ENCODE results near the gene SNX32. TPM values are rescaled to one million over a fixed set of nuclear protein-coding genes. Genes with fewer than 3 reads are reported as not detected.
A peak's percentile ranks its signal among the peaks of the same experiment; 100 is the strongest.

SNX32 gene
- total and polyA plus RNA-seq, 2 of the 13 experiments (the other 11 are each of a cell fraction or from before 2014, with no cell fraction given), result 0.09 to 0.34 TPM

DNA sequence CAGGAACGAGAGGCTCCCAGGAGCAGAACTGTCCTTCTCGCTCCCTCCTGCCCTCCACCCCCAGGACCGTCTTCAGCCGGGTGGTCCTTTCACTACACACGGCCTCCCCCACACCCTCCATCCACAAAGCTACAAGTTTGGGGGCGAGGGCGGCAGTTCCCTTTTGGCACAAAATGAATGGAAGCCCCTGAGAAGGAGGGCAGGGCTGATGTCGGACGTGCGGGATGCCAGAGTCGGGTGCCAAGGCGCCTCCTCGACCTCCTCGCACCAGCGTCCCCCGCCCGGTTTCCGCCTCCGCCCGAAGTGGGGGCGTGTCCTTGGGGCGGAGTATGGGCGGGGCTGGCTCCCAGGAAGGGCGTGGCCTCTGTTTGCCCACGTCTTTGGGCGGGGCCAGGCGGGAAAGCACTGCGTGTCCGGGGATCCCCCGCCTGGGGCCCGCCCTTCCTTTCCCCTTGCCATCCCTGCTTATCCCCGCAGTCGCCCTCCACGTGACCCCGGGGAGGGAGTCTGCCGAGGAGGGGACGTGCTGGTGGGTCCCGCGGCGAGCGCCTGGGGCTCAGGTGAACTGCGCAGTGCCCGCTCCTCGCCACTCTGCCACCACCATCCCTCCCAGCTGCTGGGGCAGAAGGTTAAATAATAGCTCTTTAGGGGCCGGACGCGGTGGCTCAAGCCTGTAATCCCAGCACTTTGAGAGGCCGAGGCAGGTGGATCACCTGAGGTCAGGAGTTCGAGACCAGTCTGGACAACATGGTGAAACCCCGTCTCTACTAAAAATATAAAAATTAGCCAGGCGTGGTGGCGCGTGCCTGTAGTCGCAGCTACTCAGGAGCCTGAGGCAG is 39.8 kb downstream of the SNX32 start (continued):
- TF ChIP-seq, protein P1, sequence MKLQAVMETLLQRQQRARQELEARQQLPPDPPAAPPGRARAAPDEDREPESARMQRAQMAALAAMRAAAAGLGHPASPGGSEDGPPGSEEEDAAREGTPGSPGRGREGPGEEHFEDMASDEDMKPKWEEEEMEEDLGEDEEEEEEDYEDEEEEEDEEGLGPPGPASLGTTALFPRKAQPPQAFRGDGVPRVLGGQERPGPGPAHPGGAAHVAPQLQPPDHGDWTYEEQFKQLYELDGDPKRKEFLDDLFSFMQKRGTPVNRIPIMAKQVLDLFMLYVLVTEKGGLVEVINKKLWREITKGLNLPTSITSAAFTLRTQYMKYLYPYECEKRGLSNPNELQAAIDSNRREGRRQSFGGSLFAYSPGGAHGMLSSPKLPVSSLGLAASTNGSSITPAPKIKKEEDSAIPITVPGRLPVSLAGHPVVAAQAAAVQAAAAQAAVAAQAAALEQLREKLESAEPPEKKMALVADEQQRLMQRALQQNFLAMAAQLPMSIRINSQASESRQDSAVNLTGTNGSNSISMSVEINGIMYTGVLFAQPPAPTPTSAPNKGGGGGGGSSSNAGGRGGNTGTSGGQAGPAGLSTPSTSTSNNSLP (IDR thresholded peaks at IDR 0.05; ENCODE audit: low read depth, low read length), result no peak
- no peak for TF ChIP-seq HMGA1 (CRISPR knock-in tag; conservative IDR thresholded peaks at IDR 0.05)
- TF ChIP-seq ZNF616 (CRISPR knock-in tag; IDR thresholded peaks at IDR 0.05; ENCODE audit: low read depth), result peak; percentile 66; the same call in 1 of the 2 replicates
- TF ChIP-seq GFI1 (CRISPR knock-in tag; IDR thresholded peaks at IDR 0.05; ENCODE audit: borderline replicate concordance), result no peak
- no peak for TF ChIP-seq ZNF562 (CRISPR knock-in tag; IDR thresholded peaks at IDR 0.05; ENCODE audit: borderline replicate concordance)
- TF ChIP-seq HOXD1 (CRISPR knock-in tag; IDR thresholded peaks at IDR 0.05), result 0 out of 2 replicates have a peak, but pooled peaks have one; percentile 35
- peak; percentile 97 for TF ChIP-seq RARA (CRISPR knock-in tag; IDR thresholded peaks at IDR 0.05)
- TF ChIP-seq, protein P2, sequence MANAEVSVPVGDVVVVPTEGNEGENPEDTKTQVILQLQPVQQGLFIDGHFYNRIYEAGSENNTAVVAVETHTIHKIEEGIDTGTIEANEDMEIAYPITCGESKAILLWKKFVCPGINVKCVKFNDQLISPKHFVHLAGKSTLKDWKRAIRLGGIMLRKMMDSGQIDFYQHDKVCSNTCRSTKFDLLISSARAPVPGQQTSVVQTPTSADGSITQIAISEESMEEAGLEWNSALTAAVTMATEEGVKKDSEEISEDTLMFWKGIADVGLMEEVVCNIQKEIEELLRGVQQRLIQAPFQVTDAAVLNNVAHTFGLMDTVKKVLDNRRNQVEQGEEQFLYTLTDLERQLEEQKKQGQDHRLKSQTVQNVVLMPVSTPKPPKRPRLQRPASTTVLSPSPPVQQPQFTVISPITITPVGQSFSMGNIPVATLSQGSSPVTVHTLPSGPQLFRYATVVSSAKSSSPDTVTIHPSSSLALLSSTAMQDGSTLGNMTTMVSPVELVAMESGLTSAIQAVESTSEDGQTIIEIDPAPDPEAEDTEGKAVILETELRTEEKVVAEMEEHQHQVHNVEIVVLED (CRISPR knock-in tag; IDR thresholded peaks at IDR 0.05; ENCODE audit: borderline replicate concordance), result peak; percentile 53
- TF ChIP-seq ATF1 (CRISPR knock-in tag; IDR thresholded peaks at IDR 0.05), result no peak
- TF ChIP-seq ZNF704 (CRISPR knock-in tag; IDR thresholded peaks at IDR 0.05; ENCODE audit: borderline replicate concordance), result no peak
- TF ChIP-seq PHF8 (CRISPR knock-in tag; IDR thresholded peaks at IDR 0.05), result peak; percentile 35; the same call in 1 of the 2 replicates
- TF ChIP-seq, protein P3, sequence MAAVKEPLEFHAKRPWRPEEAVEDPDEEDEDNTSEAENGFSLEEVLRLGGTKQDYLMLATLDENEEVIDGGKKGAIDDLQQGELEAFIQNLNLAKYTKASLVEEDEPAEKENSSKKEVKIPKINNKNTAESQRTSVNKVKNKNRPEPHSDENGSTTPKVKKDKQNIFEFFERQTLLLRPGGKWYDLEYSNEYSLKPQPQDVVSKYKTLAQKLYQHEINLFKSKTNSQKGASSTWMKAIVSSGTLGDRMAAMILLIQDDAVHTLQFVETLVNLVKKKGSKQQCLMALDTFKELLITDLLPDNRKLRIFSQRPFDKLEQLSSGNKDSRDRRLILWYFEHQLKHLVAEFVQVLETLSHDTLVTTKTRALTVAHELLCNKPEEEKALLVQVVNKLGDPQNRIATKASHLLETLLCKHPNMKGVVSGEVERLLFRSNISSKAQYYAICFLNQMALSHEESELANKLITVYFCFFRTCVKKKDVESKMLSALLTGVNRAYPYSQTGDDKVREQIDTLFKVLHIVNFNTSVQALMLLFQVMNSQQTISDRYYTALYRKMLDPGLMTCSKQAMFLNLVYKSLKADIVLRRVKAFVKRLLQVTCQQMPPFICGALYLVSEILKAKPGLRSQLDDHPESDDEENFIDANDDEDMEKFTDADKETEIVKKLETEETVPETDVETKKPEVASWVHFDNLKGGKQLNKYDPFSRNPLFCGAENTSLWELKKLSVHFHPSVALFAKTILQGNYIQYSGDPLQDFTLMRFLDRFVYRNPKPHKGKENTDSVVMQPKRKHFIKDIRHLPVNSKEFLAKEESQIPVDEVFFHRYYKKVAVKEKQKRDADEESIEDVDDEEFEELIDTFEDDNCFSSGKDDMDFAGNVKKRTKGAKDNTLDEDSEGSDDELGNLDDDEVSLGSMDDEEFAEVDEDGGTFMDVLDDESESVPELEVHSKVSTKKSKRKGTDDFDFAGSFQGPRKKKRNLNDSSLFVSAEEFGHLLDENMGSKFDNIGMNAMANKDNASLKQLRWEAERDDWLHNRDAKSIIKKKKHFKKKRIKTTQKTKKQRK (IDR thresholded peaks at IDR 0.05; ENCODE audit: low read length), result no peak
- no peak for TF ChIP-seq TBP (CRISPR knock-in tag; IDR thresholded peaks at IDR 0.05)
- TF ChIP-seq ADNP (CRISPR knock-in tag; IDR thresholded peaks at IDR 0.05), result 0 out of 2 replicates have a peak, but pooled peaks have one; percentile 66
- TF ChIP-seq IKZF4 (CRISPR knock-in tag; IDR thresholded peaks at IDR 0.05; ENCODE audit: borderline replicate concordance, low read depth, not compliant biosample characterization), result no peak
- no peak for TF ChIP-seq ZNF543 (CRISPR knock-in tag; IDR thresholded peaks at IDR 0.05)
- no peak for TF ChIP-seq ZNF263 (CRISPR knock-in tag; IDR thresholded peaks at IDR 0.05)
- no peak for TF ChIP-seq CEBPB (IDR thresholded peaks at IDR 0.05; ENCODE audit: borderline replicate concordance, low read depth, low read length)
- no peak for TF ChIP-seq SOX13 (IDR thresholded peaks at IDR 0.05)
- peak in 1 of 2 experiments; percentile 24; a peak in 1 of 4 replicates for TF ChIP-seq SOX13 (CRISPR knock-in tag; conservative IDR thresholded peaks at IDR 0.05 in 1 of 2, IDR thresholded peaks at IDR 0.05 in 1 of 2)
